Umbilical cord (tissue), 2 donors: ENCODE data around the gene PACRG. TPM values are rescaled to one million over a fixed set of nuclear protein-coding genes. Genes with fewer than 3 reads are reported as not detected.

Experiments
- DNase-seq: peaks from one replicate; pipeline ENCODE4 v3.0.0-alpha.2; 2015; ENCODE audit warnings: low spot score
- total RNA-seq: library from RNA; depleted of rRNA; stranded (reverse); fragments of >200 nt; gene quantifications from one replicate; pipeline ENCODE4 v1.2.3, GENCODE V29; 2014; ENCODE audit warnings: low replicate concordance; ENCODE audit not compliant: insufficient read depth

Gene PACRG
- total RNA-seq, 1 donor from 2014 or later: 0.96 TPM

- DNase-seq: no peak
Measured at GRCh38 chr6:163240556-163240955, 512.8 kb downstream of the PACRG start.

- no peak for DNase-seq
Measured at GRCh38 chr6:163241683-163242082, 513.9 kb downstream of the PACRG start.

- no peak for DNase-seq
Measured at GRCh38 chr6:163243083-163243482, 515.3 kb downstream of the PACRG start.

- peak; percentile 2 for DNase-seq
Measured at GRCh38 chr6:163243692-163244589, 516.2 kb downstream of the PACRG start.

- DNase-seq: no peak
Measured at GRCh38 chr6:163248051-163248450, 520.3 kb downstream of the PACRG start.

GRCh38 chr6:163249651-163250101 lies 521.9 kb downstream of the PACRG start:
- no peak for DNase-seq

- no peak for DNase-seq
Measured at GRCh38 chr6:163250116-163250515, 522.3 kb downstream of the PACRG start.

GRCh38 chr6:163252061-163252591 lies 524.4 kb downstream of the PACRG start:
- no peak for DNase-seq

GRCh38 chr6:163253556-163254213 lies 525.9 kb downstream of the PACRG start:
- no peak for DNase-seq

GRCh38 chr6:163254341-163254835 lies 526.6 kb downstream of the PACRG start:
- DNase-seq: no peak

GRCh38 chr6:163255265-163255664 lies 527.5 kb downstream of the PACRG start:
- no peak for DNase-seq

- DNase-seq: no peak
Measured at GRCh38 chr6:163259689-163260088, 531.9 kb downstream of the PACRG start.

- peak; percentile 53 for DNase-seq
Measured at GRCh38 chr6:163260111-163260895, 532.5 kb downstream of the PACRG start.

GRCh38 chr6:163260911-163261310 lies 533.1 kb downstream of the PACRG start:
- no peak for DNase-seq

- DNase-seq: no peak
Measured at GRCh38 chr6:163261361-163261760, 533.6 kb downstream of the PACRG start.

- no peak for DNase-seq
Measured at GRCh38 chr6:163262080-163262479, 534.3 kb downstream of the PACRG start.

- DNase-seq: no peak
Measured at GRCh38 chr6:163263196-163263595, 535.4 kb downstream of the PACRG start.

GRCh38 chr6:163263998-163264661 lies 536.4 kb downstream of the PACRG start:
- DNase-seq: no peak

GRCh38 chr6:163264662-163265035 lies 536.9 kb downstream of the PACRG start:
- DNase-seq: no peak

- peak; percentile 11 for DNase-seq
Measured at GRCh38 chr6:163281634-163282033, 553.9 kb downstream of the PACRG start.

- no peak for DNase-seq
Measured at GRCh38 chr6:163282672-163283071, 554.9 kb downstream of the PACRG start.
